ENCODE results near the gene THOC5. TPM values are rescaled to one million over a fixed set of nuclear protein-coding genes. Genes with fewer than 3 reads are reported as not detected.

THOC5 gene
- total RNA-seq, 4 donors from 2014 or later: 23.9 to 46.6 (median 30.3) TPM

DNA sequence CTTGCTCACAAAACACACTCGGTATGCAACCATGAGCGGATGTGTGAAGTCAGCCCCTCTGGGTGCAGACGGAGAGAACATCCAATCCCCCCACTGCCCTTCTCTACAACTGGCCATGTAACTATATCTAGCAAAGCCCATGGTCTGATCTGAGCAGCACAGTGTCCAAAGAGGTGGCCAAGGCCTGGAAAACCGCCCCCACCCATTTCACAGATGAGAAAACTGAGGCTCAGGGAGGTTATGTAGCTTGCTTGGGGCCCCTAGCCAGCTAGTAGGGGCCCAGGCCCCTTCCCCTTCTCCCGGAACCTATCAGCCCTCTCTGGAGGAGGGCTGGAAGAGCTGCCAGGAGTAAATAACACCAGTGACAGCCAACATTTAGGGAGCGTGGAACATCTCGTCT, 89.0 kb downstream of the THOC5 start:
- 82 to 87% methylated on average over 7 of the region's 7 CpGs for WGBS, 2 donors

DNA sequence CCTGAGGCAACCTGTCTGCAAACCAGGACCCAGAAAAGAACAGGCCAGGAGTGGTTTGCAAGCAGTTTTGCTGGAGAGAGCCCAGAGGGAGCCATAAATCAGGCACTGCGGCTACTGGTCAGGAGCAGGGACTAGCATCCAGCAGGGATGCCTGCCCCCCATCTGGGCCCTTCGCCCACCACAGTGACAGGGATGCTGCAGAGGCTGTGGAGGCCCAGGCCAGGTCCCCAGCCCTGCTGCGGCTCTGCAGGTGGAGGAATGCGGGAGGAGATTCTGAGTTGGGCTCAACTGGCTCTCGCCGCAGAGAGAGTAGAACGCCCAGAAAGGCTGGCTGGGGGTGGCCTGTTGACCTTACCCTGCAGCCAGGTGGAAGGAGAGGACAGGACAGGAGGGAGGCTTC, 89.9 kb downstream of the THOC5 start:
- no peak for DNase-seq
- 83 to 90% methylated on average over 6 to 7 of the region's 7 CpGs for whole genome bisulfite sequencing, 2 donors
- Histone ChIP-seq H3K4me1 (no peaks in the 10 kb centered on the region), H3K27ac (no peak overlapping the region), H3K4me3 (replicated peaks in 1 of 3) (no peak overlapping the region), H3K27me3 (no peaks in the 10 kb centered on the region), H3K9me3 (no peaks in the 10 kb centered on the region), H3K36me3 (no peaks in the 10 kb centered on the region)
- intact Hi-C loops (cut with DNase I): no loop called here
- no peak for TF ChIP-seq POLR2A (IDR thresholded peaks at IDR 0.05)
- TF ChIP-seq, protein P1, sequence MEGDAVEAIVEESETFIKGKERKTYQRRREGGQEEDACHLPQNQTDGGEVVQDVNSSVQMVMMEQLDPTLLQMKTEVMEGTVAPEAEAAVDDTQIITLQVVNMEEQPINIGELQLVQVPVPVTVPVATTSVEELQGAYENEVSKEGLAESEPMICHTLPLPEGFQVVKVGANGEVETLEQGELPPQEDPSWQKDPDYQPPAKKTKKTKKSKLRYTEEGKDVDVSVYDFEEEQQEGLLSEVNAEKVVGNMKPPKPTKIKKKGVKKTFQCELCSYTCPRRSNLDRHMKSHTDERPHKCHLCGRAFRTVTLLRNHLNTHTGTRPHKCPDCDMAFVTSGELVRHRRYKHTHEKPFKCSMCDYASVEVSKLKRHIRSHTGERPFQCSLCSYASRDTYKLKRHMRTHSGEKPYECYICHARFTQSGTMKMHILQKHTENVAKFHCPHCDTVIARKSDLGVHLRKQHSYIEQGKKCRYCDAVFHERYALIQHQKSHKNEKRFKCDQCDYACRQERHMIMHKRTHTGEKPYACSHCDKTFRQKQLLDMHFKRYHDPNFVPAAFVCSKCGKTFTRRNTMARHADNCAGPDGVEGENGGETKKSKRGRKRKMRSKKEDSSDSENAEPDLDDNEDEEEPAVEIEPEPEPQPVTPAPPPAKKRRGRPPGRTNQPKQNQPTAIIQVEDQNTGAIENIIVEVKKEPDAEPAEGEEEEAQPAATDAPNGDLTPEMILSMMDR (IDR thresholded peaks at IDR 0.05): no peak

More for the DNA sequence above, 89.0 kb downstream of the THOC5 start:
- Histone ChIP-seq H3K4me3 (replicated peaks in 1 of 3) (no peak overlapping the region), H3K4me1 (no peaks in the 10 kb centered on the region), H3K27ac (no peak overlapping the region), H3K27me3 (no peaks in the 10 kb centered on the region), H3K36me3 (no peaks in the 10 kb centered on the region), H3K9me3 (no peaks in the 10 kb centered on the region)
- intact Hi-C loops (cut with DNase I): no loop called here
- DNase-seq: no peak
- TF ChIP-seq, protein P1 (IDR thresholded peaks at IDR 0.05): no peak
- TF ChIP-seq POLR2A (IDR thresholded peaks at IDR 0.05): no peak

DNA sequence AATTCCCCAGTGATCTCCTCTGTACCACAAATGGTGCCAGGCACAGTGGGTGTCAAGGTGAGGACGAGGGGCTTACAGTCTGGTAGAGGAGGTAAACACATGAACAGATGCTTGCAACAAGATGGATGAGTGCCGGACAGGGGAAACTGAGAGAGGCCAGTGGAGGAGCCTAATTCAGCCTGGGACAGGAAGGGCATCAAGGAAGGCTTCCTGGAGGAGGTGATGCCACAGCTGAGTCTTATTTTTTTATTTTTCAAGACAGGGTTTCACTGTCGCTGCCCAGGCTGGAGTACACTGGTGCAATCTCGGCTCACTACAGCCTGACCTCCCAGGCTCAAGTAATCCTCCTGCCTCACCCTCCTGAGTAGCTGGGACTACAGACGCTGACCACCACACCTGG, 92.3 kb downstream of the THOC5 start:
- DNase-seq: no peak
- 90 to 91% methylated on average over 5 of the region's 5 CpGs for WGBS, 2 donors
- Histone ChIP-seq H3K4me1 (no peaks in the 10 kb centered on the region), H3K36me3 (no peaks in the 10 kb centered on the region), H3K4me3 (replicated peaks in 1 of 3) (no peak overlapping the region), H3K9me3 (no peaks in the 10 kb centered on the region), H3K27ac (no peak overlapping the region), H3K27me3 (no peaks in the 10 kb centered on the region)
- TF ChIP-seq, protein P1 (IDR thresholded peaks at IDR 0.05): no peak
- no peak for TF ChIP-seq POLR2A (IDR thresholded peaks at IDR 0.05)
- intact Hi-C loops (cut with DNase I): no loop called here

DNA sequence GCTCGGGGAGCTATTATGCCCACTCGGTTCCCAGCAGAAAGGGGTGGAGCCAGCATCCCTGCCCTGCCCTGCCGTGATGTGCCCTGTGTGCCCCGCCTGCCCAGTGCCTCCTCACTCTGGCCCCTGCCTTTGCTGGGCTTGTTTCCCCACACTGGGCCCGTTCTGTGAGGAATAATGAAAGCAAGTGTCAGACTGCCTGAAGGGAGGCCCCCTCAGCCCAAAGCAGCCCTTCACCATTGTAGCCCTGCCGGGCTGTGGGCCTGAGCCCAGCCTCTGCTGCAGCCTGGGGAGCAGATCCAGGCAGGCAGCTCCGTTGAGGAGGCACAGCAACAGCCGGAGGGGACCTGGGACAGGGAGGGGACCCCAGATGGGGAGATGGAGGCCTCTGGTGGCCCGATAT, 93.8 kb downstream of the THOC5 start:
- WGBS, 2 donors: 54% methylated on average over 6 to 7 of the region's 9 CpGs
- H3K27ac ChIP-seq: no peak overlapping the region
- no peak overlapping the region for H3K4me3 ChIP-seq (replicated peaks in 1 of 3)
- H3K4me1 ChIP-seq: no peaks in the 10 kb centered on the region
- intact Hi-C loops (cut with DNase I): no loop called here
- no peak for DNase-seq
- H3K36me3 ChIP-seq: no peaks in the 10 kb centered on the region
- H3K9me3 ChIP-seq: no peaks in the 10 kb centered on the region
- TF ChIP-seq, protein P1 (IDR thresholded peaks at IDR 0.05): no peak
- no peak for TF ChIP-seq POLR2A (IDR thresholded peaks at IDR 0.05)
- no peaks in the 10 kb centered on the region for H3K27me3 ChIP-seq

DNA sequence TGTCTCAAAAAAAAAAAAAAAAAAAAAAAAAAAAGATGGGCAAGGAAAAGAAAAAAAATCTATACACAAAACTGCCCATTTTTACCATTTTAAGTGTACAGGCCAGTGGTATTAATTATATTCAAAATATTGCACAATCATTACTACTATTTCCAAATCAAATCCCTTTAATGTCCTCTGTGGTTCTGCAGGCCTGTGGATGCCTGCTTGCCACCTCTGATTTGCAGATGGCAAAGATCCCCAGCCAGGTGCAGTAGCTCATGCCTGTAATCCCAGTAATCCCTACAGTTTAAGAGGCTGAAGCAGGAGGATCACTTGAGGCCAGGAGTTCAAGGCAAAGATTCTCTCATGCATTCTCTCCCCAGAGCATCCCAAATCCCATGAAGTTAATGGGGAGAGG, 95.0 kb downstream of the THOC5 start:
- H3K27ac ChIP-seq: no peak overlapping the region

More for the DNA sequence above, 95.0 kb downstream of the THOC5 start:
- Histone ChIP-seq H3K27me3 (no peaks in the 10 kb centered on the region), H3K4me1 (no peaks in the 10 kb centered on the region), H3K36me3 (no peaks in the 10 kb centered on the region), H3K4me3 (replicated peaks in 1 of 3) (no peak overlapping the region), H3K9me3 (no peaks in the 10 kb centered on the region)
- intact Hi-C loops (cut with DNase I): no loop called here
- TF ChIP-seq POLR2A (IDR thresholded peaks at IDR 0.05): no peak
- TF ChIP-seq, protein P1 (IDR thresholded peaks at IDR 0.05): no peak
- DNase-seq: no peak

Data from thyroid gland (tissue), 4 donors.